ENCODE results near the gene PYCR2.
"Not testable (repeated sequence)": the region's sequence is repeated elsewhere in the genome, so short reads cannot be mapped to it uniquely, and the experiment has no call there.

DNA sequence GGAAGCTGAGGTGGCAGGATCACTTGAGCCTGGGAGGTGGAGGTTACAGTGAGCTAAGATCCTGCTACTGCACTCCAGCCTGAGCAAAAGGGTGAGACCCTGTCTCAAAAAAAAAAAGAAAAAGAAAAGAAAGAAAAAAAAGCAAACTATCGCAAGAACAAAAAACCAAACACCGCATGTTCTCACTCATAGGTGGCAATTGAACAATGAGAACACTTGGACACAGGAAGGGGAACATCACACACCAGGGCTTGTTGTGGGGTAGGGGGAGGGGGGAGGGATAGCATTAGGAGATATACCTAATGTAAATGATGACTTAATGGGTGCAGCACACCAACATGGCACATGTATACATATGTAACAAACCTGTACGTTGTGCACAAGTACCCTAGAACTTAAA is 5.4 kb upstream of the PYCR2 start:
- TF ChIP-seq, protein P1, sequence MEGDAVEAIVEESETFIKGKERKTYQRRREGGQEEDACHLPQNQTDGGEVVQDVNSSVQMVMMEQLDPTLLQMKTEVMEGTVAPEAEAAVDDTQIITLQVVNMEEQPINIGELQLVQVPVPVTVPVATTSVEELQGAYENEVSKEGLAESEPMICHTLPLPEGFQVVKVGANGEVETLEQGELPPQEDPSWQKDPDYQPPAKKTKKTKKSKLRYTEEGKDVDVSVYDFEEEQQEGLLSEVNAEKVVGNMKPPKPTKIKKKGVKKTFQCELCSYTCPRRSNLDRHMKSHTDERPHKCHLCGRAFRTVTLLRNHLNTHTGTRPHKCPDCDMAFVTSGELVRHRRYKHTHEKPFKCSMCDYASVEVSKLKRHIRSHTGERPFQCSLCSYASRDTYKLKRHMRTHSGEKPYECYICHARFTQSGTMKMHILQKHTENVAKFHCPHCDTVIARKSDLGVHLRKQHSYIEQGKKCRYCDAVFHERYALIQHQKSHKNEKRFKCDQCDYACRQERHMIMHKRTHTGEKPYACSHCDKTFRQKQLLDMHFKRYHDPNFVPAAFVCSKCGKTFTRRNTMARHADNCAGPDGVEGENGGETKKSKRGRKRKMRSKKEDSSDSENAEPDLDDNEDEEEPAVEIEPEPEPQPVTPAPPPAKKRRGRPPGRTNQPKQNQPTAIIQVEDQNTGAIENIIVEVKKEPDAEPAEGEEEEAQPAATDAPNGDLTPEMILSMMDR (IDR thresholded peaks at IDR 0.05) = not testable (repeated sequence)
- TF ChIP-seq POLR2A (IDR thresholded peaks at IDR 0.05) = not testable (repeated sequence)

Measured in Peyer's patch (tissue), 4 donors.